CD4-positive, alpha-beta T cell (primary cell): ENCODE measurements around the gene CD82. TPM values are rescaled to one million over a fixed set of nuclear protein-coding genes. Genes with fewer than 3 reads are reported as not detected.

Experiments used
- ATAC-seq: fragments of 200-7000 bp; cut with Tn5 transposase; one replicate; pipeline ENCODE4 v1.10.0; 2022; ENCODE audit warnings: mild to moderate bottlenecking; ENCODE audit not compliant: poor library complexity
- CTCF ChIA-PET: fragments of 350-600 bp; sonication (Branson Sonifier 250); formaldehyde crosslinking; loops from one replicate; lab custom pipeline; 2021; ENCODE audit warnings: antibody characterized with exemption, inconsistent platforms; lab: Charles Lee
- POLR2A ChIA-PET: fragments of 350-600 bp; sonication (Branson Sonifier 250); formaldehyde crosslinking; loops from one replicate; lab custom pipeline; 2021; ENCODE audit warnings: antibody characterized with exemption, inconsistent platforms; lab: Charles Lee
- DNase-seq, 14 experiments: peaks; one replicate each; pipeline ENCODE4 v3.0.0-alpha.2; 2013 to 2020; ENCODE audit warnings: mixed read lengths in 2 of 14
- H3K27ac ChIP-seq, 2 donors: one replicate each; pipeline versions ENCODE4 v1.5.1 to v1.7.0; 2013; ENCODE audit warnings: low read length in 2 of 2, low read depth in 1 of 2, mild to moderate bottlenecking in 1 of 2
- H3K27me3 ChIP-seq, 2 experiments: 1 replicate in 1 of 2; 2 replicates in 1 of 2; pipeline versions ENCODE4 v1.6.1 to v1.7.0; 2013; ENCODE audit warnings: low read length in 2 of 2, control low read depth in 1 of 2, mild to moderate bottlenecking in 1 of 2, moderate library complexity in 1 of 2; ENCODE audit not compliant: insufficient read depth in 2 of 2, control insufficient read depth in 1 of 2
- H3K36me3 ChIP-seq: one replicate; pipeline ENCODE4 v1.6.1; 2013; ENCODE audit warnings: low read length, control low read depth; ENCODE audit not compliant: insufficient read depth
- H3K4me1 ChIP-seq: one replicate; pipeline ENCODE4 v1.6.1; 2013; ENCODE audit warnings: low read length, control low read depth; ENCODE audit not compliant: insufficient read depth
- H3K4me3 ChIP-seq: one replicate; pipeline ENCODE4 v1.5.1; 2013; ENCODE audit warnings: mild to moderate bottlenecking, low read length, moderate library complexity
- H3K9me3 ChIP-seq, 2 experiments: 1 replicate in 1 of 2; 2 replicates in 1 of 2; pipeline versions ENCODE4 v1.6.1 to v1.7.0; 2013; ENCODE audit warnings: low read length in 2 of 2, mild to moderate bottlenecking in 2 of 2, control low read depth in 1 of 2, moderate library complexity in 1 of 2; ENCODE audit not compliant: control insufficient read depth in 1 of 2, insufficient read depth in 1 of 2
- H3K27ac Mint-ChIP-seq: one replicate; pipeline ENCODE4 v1.8.0; 2020; ENCODE audit warnings: mixed read lengths
- H3K27me3 Mint-ChIP-seq: one replicate; pipeline ENCODE4 v1.8.0; 2021; ENCODE audit warnings: mixed read lengths
- H3K36me3 Mint-ChIP-seq: one replicate; pipeline ENCODE4 v1.8.0; 2021; ENCODE audit warnings: low read depth, mixed read lengths
- H3K4me1 Mint-ChIP-seq: one replicate; pipeline ENCODE4 v1.8.0; 2021; ENCODE audit warnings: low read depth, mixed read lengths
- H3K4me3 Mint-ChIP-seq: one replicate; pipeline ENCODE4 v1.8.0; 2020; ENCODE audit warnings: mild to moderate bottlenecking, mixed read lengths
- H3K9me3 Mint-ChIP-seq: one replicate; pipeline ENCODE4 v1.8.0; 2020; ENCODE audit warnings: mixed read lengths
- intact Hi-C, 2 experiments: fragments of 100-400 bp; cut with DNase I in 1 of 2; cut with micrococcal nuclease in 1 of 2; formaldehyde crosslinking; loops; one replicate each; pipeline versions ENCODE4 v1.15.1 to v1.9.0; 2023 to 2025; cut with DNase I, micrococcal nuclease
- total RNA-seq, 174 experiments: library from RNA in 2 of 174; stranded (reverse) in 2 of 174; gene quantifications; one replicate each; pipeline ENCODE4 v1.2.3 and lab custom pipeline; 2021 to 2026
- TF ChIP-seq, protein P1 (sequence below): fragments of 200-600 bp; IDR thresholded peaks from one replicate; pipeline ENCODE4 v1.8.0; 2022; ENCODE audit warnings: antibody characterized with exemption, mild to moderate bottlenecking

Gene CD82
- total RNA-seq, 2 experiments from 2014 or later = 33.8 to 37.3 TPM

DNA sequence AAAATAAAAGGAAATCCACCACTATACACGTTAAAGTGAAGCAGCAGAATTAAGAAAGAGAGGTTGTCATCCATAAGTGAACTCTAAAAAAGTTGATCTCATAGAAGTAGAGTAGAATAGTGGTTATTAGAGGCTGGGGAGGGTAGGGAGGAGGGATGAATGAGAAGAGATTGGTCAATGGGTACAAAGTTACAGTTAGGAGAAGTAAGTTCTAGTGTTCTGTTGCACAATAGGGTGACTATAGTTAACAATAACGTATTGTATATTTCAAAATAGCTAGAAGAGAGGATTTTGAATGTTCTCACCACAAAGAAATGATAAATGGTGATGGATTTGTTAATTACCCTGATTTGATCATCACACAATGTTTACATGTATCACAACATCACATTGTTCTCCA, 72.0 kb downstream of the CD82 start:
- Mint-ChIP-seq H3K4me1 (peaks cover 2% of the 10 kb centered on the region), H3K9me3 (peaks cover 2% of the 10 kb centered on the region), H3K27ac (no peak overlapping the region), H3K4me3 (no peak overlapping the region), H3K36me3 (no peaks in the 10 kb centered on the region), H3K27me3 (peaks cover 27% of the 10 kb centered on the region)
- Histone ChIP-seq H3K27me3 (peaks cover 0 to 4% of the 10 kb centered on the region in 2 experiments), H3K27ac (no peak overlapping the region), H3K4me1 (peaks cover 5% of the 10 kb centered on the region), H3K4me3 (no peak overlapping the region), H3K9me3 (peaks cover 0 to 5% of the 10 kb centered on the region in 2 experiments), H3K36me3 (no peaks in the 10 kb centered on the region)
- TF ChIP-seq, protein P1, sequence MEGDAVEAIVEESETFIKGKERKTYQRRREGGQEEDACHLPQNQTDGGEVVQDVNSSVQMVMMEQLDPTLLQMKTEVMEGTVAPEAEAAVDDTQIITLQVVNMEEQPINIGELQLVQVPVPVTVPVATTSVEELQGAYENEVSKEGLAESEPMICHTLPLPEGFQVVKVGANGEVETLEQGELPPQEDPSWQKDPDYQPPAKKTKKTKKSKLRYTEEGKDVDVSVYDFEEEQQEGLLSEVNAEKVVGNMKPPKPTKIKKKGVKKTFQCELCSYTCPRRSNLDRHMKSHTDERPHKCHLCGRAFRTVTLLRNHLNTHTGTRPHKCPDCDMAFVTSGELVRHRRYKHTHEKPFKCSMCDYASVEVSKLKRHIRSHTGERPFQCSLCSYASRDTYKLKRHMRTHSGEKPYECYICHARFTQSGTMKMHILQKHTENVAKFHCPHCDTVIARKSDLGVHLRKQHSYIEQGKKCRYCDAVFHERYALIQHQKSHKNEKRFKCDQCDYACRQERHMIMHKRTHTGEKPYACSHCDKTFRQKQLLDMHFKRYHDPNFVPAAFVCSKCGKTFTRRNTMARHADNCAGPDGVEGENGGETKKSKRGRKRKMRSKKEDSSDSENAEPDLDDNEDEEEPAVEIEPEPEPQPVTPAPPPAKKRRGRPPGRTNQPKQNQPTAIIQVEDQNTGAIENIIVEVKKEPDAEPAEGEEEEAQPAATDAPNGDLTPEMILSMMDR = no peak
- ATAC-seq (no peak), DNase-seq (no peak)
- CTCF ChIA-PET = no interaction called here
- intact Hi-C loops = no loop called here
- POLR2A ChIA-PET = no interaction called here

DNA sequence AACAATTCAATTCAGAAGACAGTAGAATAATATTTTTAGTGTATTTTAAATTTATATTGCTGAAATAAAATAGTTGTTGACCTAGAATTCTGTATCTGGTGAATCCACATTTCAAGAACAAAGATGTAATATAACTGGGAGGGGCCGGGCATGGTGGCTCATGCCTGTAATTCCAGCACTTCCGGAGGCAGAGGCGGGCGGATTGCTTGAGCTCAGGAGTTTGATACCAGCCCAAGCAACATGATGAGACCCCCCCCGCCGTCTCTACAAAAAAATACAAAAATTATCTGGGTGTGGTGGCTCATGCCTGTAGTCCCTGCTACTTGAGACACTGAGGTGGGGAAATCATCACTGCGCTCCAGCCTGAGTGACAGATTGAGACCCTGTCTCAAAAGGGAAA, 72.6 kb downstream of the CD82 start:
- POLR2A ChIA-PET = no interaction called here
- intact Hi-C loops = no loop called here

DNA sequence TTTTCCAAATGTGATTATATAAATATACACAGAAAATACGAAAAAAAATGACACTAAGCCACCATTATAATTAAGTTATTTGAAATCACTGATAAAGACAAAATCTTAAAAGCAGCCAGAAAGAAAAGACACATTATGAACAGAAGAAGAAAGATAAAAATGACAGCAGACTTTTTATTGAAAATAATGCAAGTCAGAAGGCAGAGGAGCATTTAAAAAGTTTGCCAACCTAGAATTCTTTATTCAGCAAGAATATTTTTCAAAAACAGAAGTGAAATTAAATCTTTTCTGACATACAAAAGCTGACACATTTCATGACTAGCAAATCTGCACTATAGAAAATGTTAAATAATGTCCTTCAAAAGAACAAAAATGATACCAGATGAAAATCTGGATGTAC, 77.8 kb downstream of the CD82 start:
- H3K9me3 ChIP-seq = peaks cover 0 to 22% of the 10 kb centered on the region in 2 experiments
- Mint-ChIP-seq H3K9me3 (peaks cover 10% of the 10 kb centered on the region), H3K4me3 (no peak overlapping the region), H3K27ac (no peak overlapping the region), H3K27me3 (peaks cover 22% of the 10 kb centered on the region), H3K4me1 (no peaks in the 10 kb centered on the region), H3K36me3 (no peaks in the 10 kb centered on the region)
- ChIA-PET POLR2A (no interaction called here), CTCF (no interaction called here)
- H3K4me1 ChIP-seq = no peaks in the 10 kb centered on the region
- no peak for ATAC-seq
- TF ChIP-seq, protein P1 = no peak
- no peak for DNase-seq
- H3K27me3 ChIP-seq = no peaks in the 10 kb centered on the region
- H3K4me3 ChIP-seq = no peak overlapping the region
- no peaks in the 10 kb centered on the region for H3K36me3 ChIP-seq
- no peak overlapping the region for H3K27ac ChIP-seq
- intact Hi-C loops = loop anchor here in 1 of 2 experiments (10.0 kb wide), 1 partner anchor 462 kb away; no protein-coding TSS in a partner anchor

More for the DNA sequence above, 72.6 kb downstream of the CD82 start:
- TF ChIP-seq, protein P1 = no peak
- CTCF ChIA-PET = no interaction called here
- peaks cover 0 to 4% of the 10 kb centered on the region in 2 experiments for H3K27me3 ChIP-seq
- H3K36me3 Mint-ChIP-seq = no peaks in the 10 kb centered on the region
- H3K4me3 Mint-ChIP-seq = no peak overlapping the region
- peaks cover 23% of the 10 kb centered on the region for H3K27me3 Mint-ChIP-seq
- no peak for ATAC-seq
- H3K4me1 Mint-ChIP-seq = no peaks in the 10 kb centered on the region
- peaks cover 6% of the 10 kb centered on the region for H3K9me3 Mint-ChIP-seq
- no peak overlapping the region for H3K4me3 ChIP-seq
- no peak overlapping the region for H3K27ac ChIP-seq
- H3K4me1 ChIP-seq = no peaks in the 10 kb centered on the region
- no peak overlapping the region for H3K27ac Mint-ChIP-seq
- H3K9me3 ChIP-seq = peaks cover 0 to 10% of the 10 kb centered on the region in 2 experiments
- no peaks in the 10 kb centered on the region for H3K36me3 ChIP-seq
- DNase-seq = no peak
